HEK293 (cell line): ENCODE results near the gene KIDINS220.

ENCODE experiments used
- CTCF ChIP-seq: fragments of 450-650 bp; formaldehyde crosslinking; IDR thresholded peaks from 2 replicates; pipeline ENCODE4 v1.5.1; 2016; ENCODE audit warnings: missing biosample characterization, missing genetic modification characterization
- MEIS1 ChIP-seq: sonication (generic); formaldehyde crosslinking; IDR thresholded peaks from 2 replicates; pipeline ENCODE4 v1.8.1; 2022; ENCODE audit warnings: missing genetic modification reagents, mild to moderate bottlenecking, borderline replicate concordance
- ZNF24 ChIP-seq: fragments of 450-650 bp; formaldehyde crosslinking; IDR thresholded peaks from 2 replicates; pipeline ENCODE4 v1.5.1; 2016; ENCODE audit warnings: missing biosample characterization, missing genetic modification characterization
- ZNF248 ChIP-seq: fragments of 450-650 bp; formaldehyde crosslinking; IDR thresholded peaks from 2 replicates; pipeline ENCODE4 v1.5.1; 2017; ENCODE audit warnings: missing biosample characterization, missing genetic modification characterization
- ZNF292 ChIP-seq: fragments of 450-650 bp; formaldehyde crosslinking; IDR thresholded peaks from 2 replicates; pipeline ENCODE4 v1.5.1; 2016; ENCODE audit warnings: low read depth, missing biosample characterization, missing genetic modification characterization, borderline replicate concordance
- ZNF302 ChIP-seq: fragments of 450-650 bp; formaldehyde crosslinking; IDR thresholded peaks from 2 replicates; pipeline ENCODE4 v1.5.1; 2016; ENCODE audit warnings: missing biosample characterization, missing genetic modification characterization, low read depth
- ZNF560 ChIP-seq: fragments of 450-650 bp; formaldehyde crosslinking; IDR thresholded peaks from 2 replicates; pipeline ENCODE4 v1.5.1; 2017; ENCODE audit warnings: missing biosample characterization, missing genetic modification characterization, borderline replicate concordance
- TF ChIP-seq, protein P1 (sequence below): fragments of 450-650 bp; formaldehyde crosslinking; IDR thresholded peaks from 2 replicates; pipeline ENCODE4 v1.5.1; 2017; ENCODE audit warnings: missing biosample characterization, missing genetic modification characterization
- TF ChIP-seq, protein P2 (sequence below): fragments of 450-650 bp; formaldehyde crosslinking; IDR thresholded peaks from 2 replicates; pipeline ENCODE4 v1.5.1; 2017; ENCODE audit warnings: missing biosample characterization, missing genetic modification characterization
- TF ChIP-seq, protein P3 (sequence below): fragments of 450-650 bp; formaldehyde crosslinking; conservative IDR thresholded peaks from 2 replicates; pipeline ENCODE4 v1.5.1; 2016; ENCODE audit warnings: low read depth, missing biosample characterization, missing genetic modification characterization

DNA sequence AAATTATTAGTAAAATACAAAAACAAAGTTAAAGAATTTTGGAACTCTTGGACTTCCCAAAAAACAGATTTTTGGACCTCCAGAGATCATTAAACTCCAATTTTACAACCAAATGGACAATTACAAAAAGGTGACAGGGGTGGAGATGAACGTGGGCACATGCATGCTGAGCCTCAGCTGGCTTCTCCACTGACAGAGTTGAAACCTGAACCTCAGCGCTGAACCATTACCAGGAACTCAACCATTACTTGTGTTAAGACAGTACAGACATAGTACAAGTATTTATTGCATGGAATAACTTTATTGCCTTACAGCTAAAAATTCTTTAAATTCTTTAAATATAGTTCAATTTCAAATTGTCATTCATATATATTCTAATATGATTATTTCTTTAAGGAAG is 33.0 kb upstream of the KIDINS220 start:
- TF ChIP-seq, protein P1, sequence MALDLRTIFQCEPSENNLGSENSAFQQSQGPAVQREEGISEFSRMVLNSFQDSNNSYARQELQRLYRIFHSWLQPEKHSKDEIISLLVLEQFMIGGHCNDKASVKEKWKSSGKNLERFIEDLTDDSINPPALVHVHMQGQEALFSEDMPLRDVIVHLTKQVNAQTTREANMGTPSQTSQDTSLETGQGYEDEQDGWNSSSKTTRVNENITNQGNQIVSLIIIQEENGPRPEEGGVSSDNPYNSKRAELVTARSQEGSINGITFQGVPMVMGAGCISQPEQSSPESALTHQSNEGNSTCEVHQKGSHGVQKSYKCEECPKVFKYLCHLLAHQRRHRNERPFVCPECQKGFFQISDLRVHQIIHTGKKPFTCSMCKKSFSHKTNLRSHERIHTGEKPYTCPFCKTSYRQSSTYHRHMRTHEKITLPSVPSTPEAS = no peak
- TF ChIP-seq ZNF248 (tag by site-specific recombination) (no peak), CTCF (tag by site-specific recombination) (no peak), ZNF560 (tag by site-specific recombination) (no peak), MEIS1 (CRISPR knock-in tag) (no peak), ZNF292 (tag by site-specific recombination) (no peak), ZNF24 (tag by site-specific recombination) (no peak), ZNF302 (tag by site-specific recombination) (no peak)
- TF ChIP-seq, protein P2, sequence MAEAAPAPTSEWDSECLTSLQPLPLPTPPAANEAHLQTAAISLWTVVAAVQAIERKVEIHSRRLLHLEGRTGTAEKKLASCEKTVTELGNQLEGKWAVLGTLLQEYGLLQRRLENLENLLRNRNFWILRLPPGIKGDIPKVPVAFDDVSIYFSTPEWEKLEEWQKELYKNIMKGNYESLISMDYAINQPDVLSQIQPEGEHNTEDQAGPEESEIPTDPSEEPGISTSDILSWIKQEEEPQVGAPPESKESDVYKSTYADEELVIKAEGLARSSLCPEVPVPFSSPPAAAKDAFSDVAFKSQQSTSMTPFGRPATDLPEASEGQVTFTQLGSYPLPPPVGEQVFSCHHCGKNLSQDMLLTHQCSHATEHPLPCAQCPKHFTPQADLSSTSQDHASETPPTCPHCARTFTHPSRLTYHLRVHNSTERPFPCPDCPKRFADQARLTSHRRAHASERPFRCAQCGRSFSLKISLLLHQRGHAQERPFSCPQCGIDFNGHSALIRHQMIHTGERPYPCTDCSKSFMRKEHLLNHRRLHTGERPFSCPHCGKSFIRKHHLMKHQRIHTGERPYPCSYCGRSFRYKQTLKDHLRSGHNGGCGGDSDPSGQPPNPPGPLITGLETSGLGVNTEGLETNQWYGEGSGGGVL = no peak
- TF ChIP-seq, protein P3, sequence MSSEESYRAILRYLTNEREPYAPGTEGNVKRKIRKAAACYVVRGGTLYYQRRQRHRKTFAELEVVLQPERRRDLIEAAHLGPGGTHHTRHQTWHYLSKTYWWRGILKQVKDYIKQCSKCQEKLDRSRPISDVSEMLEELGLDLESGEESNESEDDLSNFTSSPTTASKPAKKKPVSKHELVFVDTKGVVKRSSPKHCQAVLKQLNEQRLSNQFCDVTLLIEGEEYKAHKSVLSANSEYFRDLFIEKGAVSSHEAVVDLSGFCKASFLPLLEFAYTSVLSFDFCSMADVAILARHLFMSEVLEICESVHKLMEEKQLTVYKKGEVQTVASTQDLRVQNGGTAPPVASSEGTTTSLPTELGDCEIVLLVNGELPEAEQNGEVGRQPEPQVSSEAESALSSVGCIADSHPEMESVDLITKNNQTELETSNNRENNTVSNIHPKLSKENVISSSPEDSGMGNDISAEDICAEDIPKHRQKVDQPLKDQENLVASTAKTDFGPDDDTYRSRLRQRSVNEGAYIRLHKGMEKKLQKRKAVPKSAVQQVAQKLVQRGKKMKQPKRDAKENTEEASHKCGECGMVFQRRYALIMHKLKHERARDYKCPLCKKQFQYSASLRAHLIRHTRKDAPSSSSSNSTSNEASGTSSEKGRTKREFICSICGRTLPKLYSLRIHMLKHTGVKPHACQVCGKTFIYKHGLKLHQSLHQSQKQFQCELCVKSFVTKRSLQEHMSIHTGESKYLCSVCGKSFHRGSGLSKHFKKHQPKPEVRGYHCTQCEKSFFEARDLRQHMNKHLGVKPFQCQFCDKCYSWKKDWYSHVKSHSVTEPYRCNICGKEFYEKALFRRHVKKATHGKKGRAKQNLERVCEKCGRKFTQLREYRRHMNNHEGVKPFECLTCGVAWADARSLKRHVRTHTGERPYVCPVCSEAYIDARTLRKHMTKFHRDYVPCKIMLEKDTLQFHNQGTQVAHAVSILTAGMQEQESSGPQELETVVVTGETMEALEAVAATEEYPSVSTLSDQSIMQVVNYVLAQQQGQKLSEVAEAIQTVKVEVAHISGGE (tag by site-specific recombination) = no peak
